GM21737 (cell line): ENCODE measurements around the gene ANKRD18B.
"Not testable (repeated sequence)": the region's sequence is repeated elsewhere in the genome, so short reads cannot be mapped to it uniquely, and the experiment has no call there.

Experiments used
- ATAC-seq: cut with Tn5 transposase; IDR thresholded peaks from one replicate; pipeline ENCODE4 v1.9.1; 2021; ENCODE audit warnings: mild to moderate bottlenecking, moderate library complexity; ENCODE audit not compliant: unreplicated experiment

The ANKRD18B gene

DNA sequence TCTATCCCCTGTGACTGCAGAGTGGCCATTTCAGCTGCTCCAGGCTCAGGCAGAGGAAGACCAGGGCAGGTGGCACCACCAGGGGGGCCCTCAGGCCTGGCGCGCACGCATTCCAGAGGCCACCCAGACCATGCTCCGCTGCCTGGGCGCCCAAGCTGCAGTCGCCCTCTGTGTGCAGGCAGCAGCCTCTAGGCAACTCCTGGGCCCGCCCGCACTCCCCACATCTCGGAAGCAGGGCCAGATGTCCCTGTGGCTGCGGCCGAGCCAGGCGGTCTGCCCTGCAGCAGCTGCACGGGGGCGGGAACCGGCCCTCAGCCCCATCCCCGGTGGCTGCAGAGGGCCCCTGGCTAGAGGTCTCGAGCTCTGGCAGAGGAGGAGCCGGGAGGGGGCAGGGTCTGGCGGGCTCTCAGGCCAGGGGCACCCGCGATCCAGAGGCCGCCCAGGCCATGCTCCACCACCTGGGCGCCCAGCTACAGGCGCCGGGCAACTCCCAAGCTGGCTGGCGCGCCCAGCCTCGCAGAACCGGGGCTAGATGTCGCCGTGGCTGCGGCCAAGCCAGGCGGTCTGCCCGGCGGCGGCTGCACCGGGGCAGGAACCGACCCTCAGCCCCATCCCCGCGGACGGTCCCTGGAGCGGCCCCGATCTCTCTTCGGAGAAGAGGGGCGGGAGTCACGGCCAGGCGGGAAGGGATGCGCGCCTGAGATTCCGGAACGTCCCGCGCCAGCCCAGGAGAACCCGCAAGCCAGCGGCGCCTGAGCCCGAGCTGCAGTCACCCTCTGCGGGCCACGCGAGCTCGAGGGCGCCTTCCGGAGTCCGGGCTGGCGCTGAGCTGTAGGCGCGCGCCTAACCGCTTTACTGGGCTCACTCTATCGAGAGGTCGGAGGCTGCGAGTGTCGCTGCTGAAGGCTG is at the start of gene ANKRD18B:
Gene ANKRD18B, plus strand, starts transcription at position 855 of the 909 bp plus-strand sequence. CDS start 239 bp downstream, outside the sequence.
- not testable (repeated sequence) for ATAC-seq

GRCh38 chr9:33475357-33475756 is 48.7 kb upstream of the ANKRD18B start:
- ATAC-seq: no peak

GRCh38 chr9:33476503-33476902 is 47.5 kb upstream of the ANKRD18B start:
- ATAC-seq: no peak

DNA sequence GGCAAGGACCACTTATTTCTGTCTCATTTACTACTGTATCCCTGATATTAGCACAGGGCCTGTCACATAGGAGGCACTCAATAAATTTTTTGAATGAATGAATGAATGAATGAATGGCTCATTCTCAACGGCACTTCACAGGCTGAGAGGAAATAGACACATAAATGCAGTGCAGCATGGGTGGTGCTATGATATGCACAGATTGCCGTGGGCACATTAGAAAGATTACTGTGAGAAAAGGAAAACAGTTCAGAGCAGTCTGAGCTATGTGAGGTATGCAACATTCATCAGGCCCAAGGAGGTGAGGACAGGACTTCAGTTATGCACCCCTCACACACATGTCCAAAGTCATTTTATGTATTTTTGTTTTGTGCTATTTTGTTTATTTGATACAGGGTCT is 43.9 kb upstream of the ANKRD18B start:
- no peak for ATAC-seq

DNA sequence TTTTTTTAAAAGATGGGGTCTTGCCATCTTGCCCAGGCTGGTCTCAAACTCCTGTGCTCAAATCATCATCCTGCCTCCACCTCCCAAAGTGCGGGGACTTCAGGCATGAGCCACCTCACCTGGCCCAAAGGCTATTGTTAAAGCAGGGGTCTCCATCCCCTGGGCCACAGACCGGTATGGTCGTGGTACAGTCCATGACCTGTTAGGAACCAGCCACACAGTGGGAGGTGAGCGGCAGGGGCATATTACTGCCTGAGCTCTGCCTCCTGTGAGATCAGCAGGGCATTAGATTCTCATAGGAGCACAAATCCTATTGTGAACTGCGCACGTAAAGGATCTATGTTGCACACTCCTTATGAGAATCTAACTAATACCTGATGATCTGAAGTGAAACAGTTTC is 43.1 kb upstream of the ANKRD18B start:
- ATAC-seq: no peak

DNA sequence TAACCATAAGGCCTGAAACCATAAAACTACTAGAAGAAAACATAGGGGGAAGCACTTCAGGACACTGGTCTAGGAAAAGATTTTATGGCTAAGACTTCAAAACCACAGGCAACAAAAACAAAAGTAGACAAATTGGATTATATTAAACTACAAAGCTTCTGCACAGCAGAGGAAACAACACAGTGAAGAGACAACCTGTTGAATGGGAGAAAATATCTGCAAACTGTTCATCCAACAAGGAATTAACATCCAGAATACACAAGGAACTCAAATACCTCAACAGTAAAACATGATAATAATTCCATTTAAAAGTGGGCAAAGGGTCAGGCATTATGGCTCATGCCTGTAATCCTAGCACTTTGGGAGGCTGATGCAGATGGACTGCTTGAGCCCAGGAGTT is 38.7 kb upstream of the ANKRD18B start:
- ATAC-seq: not testable (repeated sequence)

- no peak for ATAC-seq
Measured at GRCh38 chr9:33489066-33489465, 35.0 kb upstream of the ANKRD18B start.

DNA sequence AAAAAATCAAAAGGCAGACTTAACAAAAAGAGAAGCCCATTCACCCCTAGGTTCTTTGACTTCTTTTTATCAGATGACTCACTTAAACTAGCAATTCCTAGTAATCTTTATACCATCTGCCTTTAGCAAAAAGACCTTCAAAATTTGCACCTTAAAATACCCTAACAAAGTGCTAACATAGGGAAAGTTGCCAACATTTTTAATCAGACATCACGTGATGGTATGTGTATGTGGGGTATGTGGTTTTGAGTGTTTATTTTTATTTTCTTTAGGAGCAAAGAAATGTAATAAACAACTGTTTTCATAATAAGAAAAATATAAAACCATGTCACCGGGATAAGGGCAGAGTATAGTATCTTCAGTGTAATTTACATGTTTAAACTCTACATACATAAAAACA is 30.2 kb upstream of the ANKRD18B start:
- ATAC-seq: not testable (repeated sequence)

- no peak for ATAC-seq
Measured at GRCh38 chr9:33498387-33498786, 25.7 kb upstream of the ANKRD18B start.

- no peak for ATAC-seq
Measured at GRCh38 chr9:33506626-33507370, 17.3 kb upstream of the ANKRD18B start.

GRCh38 chr9:33510262-33511183 is 13.5 kb upstream of the ANKRD18B start:
- no peak for ATAC-seq

DNA sequence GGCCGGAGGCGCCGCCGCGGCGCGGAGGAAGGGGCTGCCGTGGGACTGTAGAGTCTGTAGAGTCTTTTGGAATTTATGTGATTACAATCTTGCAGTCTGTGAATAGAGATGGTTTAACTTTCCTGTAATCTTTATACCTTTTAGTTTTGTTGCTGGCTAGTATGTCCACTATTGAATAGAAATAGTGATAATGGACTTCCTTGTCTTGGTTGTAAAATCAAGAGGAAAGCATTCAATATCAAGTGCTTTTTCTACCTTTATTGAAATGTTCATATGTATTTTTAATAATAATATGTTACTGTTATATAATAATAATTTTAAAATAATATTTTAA is 12.9 kb upstream of the ANKRD18B start:
- ATAC-seq: not testable (repeated sequence)

- not testable (repeated sequence) for ATAC-seq
Measured at GRCh38 chr9:33512535-33512934, 11.5 kb upstream of the ANKRD18B start.

DNA sequence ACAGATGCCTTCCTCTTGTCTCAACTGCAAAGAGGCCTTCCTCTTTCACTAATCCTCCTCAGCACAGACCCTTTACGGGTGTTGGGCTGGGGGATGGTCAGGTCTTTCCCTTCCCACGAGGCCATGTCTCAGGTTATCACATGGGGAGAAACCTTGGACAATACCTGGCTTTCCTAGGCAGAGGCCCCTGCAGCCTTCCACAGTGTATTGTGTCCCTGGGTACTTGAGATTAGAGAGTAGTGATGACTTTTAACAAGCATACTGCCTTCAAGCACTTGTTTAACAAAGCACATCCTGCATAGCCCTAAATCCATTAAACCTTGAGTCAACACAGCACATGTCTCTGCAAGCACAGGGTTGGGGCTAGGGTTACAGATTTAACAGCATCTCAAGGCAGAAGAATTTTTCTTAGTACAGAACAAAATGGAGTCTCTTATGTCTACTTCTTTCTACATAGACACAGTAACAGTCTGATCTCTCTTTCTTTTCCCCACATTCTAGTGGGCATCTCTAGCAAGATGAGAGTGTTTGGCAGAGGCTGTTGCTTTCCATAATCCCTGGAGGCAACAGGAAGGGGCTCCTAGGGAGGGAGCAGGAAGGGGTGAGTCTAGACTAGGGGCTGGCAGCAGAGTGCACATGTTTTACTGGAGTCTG is 8.6 kb upstream of the ANKRD18B start:
- not testable (repeated sequence) for ATAC-seq

DNA sequence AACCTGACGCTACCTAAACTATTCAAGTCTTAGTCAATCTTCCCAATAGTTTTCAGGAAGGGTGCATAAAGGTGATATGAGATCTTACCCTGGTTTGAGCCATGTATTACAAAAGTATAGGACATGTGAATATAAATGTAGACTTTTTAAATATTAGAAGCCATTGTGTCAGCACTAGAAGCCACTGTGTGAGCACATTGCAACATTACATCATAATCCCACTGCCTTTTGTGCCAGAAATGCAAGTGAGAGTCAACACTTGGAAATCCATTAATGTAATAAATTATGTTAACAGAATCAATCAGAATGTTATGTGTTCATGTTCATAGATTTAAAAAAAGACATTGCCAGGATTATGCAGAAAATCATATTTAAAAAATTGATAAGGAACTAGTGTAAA is 7.7 kb upstream of the ANKRD18B start:
- not testable (repeated sequence) for ATAC-seq

- ATAC-seq: no peak
Measured at GRCh38 chr9:33517373-33517772, 6.7 kb upstream of the ANKRD18B start.

DNA sequence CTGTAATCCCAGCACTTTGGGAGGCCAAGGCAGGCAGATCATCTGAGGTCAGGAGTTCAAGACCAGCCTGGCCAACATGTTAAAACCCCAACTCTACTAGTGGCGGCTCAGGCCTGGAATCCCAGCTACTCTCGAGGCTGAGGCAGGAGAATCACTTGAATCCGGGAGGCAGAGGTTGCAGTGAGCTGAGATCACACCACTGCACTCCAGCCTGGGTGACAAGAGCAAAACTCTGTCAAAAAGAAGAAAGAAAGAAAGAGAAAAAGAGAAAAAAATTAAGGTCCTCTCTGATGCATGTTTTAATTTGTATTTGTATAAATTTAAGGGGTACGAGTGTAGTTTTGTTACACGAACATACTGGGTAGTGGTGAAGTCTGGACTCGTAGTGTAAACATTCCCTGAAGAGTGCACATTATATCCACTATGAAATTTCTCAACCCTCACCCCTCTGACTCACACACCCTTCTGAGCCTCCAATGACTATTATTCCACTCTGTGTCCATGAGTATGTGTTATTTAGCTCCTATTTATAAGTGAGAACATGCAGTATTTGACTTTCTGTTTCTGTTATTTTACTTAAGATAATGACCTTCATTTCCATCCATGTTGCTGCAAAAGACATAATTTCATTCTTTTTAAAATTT is 6.0 kb upstream of the ANKRD18B start:
- not testable (repeated sequence) for ATAC-seq

- ATAC-seq: not testable (repeated sequence)
Measured at GRCh38 chr9:33521861-33522260, 2.2 kb upstream of the ANKRD18B start.

DNA sequence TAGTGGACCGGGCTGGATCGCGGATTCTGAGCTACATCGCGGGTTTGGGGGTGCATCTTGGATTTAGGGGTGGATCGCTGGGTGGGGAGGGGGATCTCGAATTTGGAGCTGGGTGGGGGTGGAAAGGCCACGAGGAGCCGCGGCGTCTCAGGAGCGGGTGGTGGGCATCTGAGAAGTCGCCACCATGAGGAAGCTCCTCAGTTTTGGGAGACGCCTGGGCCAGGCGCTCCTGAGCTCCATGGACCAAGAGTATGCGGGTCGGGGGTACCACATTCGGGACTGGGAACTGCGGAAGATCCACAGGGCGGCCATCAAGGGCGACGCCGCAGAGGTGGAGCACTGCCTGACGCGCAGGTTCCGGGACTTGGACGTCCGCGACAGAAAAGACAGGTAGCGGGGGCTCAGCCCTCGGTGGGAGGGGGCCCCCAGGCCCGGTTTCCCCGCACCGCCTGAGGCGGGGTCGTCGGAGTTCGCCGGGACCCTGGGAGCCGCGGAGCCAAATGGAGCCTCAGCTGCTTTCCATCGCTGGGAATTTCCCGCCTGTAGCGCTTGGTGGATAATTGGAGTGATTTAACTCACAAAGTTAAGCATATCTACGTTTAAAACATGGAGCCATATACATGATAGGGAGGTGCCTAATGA is 376 bp downstream of the ANKRD18B start:
- no peak for ATAC-seq
